Sigmoid colon (tissue), 4 donors: ENCODE results near the gene NKIRAS1.

Experiments used
- EP300 ChIP-seq, 4 donors: sonication (generic); formaldehyde crosslinking; IDR thresholded peaks; one replicate each; pipeline ENCODE4 v1.6.1; 2017; ENCODE audit warnings: antibody characterized with exemption in 4 of 4
- POLR2AphosphoS5 ChIP-seq, 4 donors: sonication (generic); formaldehyde crosslinking; IDR thresholded peaks; one replicate each; pipeline ENCODE4 v1.6.1; 2017; ENCODE audit warnings: antibody characterized with exemption in 4 of 4
- TF ChIP-seq, protein P1 (sequence below), 4 experiments: fragments of 450-650 bp in 3 of 4; fragments of 200-600 bp in 1 of 4; IDR thresholded peaks; one replicate each; pipeline ENCODE4 v1.5.1; 2016 to 2019; ENCODE audit warnings: antibody characterized with exemption in 4 of 4, mild to moderate bottlenecking in 3 of 4, moderate library complexity in 2 of 4

DNA sequence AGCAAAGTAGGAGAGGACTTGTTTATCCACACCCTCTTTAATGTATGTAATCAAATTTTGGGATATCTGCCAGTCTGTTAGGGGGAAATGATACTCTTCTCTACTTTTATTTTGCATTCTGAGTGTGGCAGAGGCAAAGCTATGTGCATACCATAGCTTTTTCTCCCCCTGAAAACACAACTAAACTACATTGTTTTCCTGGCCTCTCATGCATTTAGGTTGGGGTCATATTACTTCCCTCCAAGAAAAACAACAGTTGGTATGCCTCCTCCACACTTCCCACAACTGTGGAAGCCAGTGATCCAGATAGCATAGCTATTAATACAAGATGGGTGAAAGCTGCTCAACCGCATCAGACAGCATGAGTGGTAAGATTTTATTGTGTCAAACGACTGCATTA lies 7.0 kb upstream of the NKIRAS1 start:
- TF ChIP-seq POLR2AphosphoS5 (IDR thresholded peaks at IDR 0.05): no peak
- TF ChIP-seq, protein P1, sequence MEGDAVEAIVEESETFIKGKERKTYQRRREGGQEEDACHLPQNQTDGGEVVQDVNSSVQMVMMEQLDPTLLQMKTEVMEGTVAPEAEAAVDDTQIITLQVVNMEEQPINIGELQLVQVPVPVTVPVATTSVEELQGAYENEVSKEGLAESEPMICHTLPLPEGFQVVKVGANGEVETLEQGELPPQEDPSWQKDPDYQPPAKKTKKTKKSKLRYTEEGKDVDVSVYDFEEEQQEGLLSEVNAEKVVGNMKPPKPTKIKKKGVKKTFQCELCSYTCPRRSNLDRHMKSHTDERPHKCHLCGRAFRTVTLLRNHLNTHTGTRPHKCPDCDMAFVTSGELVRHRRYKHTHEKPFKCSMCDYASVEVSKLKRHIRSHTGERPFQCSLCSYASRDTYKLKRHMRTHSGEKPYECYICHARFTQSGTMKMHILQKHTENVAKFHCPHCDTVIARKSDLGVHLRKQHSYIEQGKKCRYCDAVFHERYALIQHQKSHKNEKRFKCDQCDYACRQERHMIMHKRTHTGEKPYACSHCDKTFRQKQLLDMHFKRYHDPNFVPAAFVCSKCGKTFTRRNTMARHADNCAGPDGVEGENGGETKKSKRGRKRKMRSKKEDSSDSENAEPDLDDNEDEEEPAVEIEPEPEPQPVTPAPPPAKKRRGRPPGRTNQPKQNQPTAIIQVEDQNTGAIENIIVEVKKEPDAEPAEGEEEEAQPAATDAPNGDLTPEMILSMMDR (IDR thresholded peaks at IDR 0.05): no peak
- TF ChIP-seq EP300 (IDR thresholded peaks at IDR 0.05): no peak
